SK-N-SH treated with all-trans-retinoic acid at 6 μM for 48 hours (cell line): ENCODE measurements around the gene BCL7B.

ENCODE experiments used
- ATAC-seq: fragments of 200-7000 bp; cut with Tn5 transposase; 3 replicates; pipeline ENCODE4 v1.9.1; 2020; ENCODE audit warnings: mild to moderate bottlenecking, moderate library complexity
- ARNTL ChIP-seq: fragments of 450-650 bp; formaldehyde crosslinking; IDR thresholded peaks from 2 replicates; pipeline ENCODE4 v1.5.0; 2020; ENCODE audit warnings: low read depth, mild to moderate bottlenecking, moderate library complexity, borderline replicate concordance
- BACH2 ChIP-seq: fragments of 250-450 bp; sonication (Bioruptor Pico); IDR thresholded peaks from 2 replicates; pipeline ENCODE4 v1.9.0; 2021; ENCODE audit warnings: mild to moderate bottlenecking, borderline replicate concordance
- CSDC2 ChIP-seq: fragments of 250-450 bp; sonication (Bioruptor Pico); IDR thresholded peaks from 2 replicates; pipeline ENCODE4 v1.5.0; 2020; ENCODE audit warnings: mild to moderate bottlenecking, moderate library complexity
- ESRRG ChIP-seq: fragments of 250-450 bp; sonication (Bioruptor Pico); IDR thresholded peaks from 2 replicates; pipeline ENCODE4 v1.6.1; 2021; ENCODE audit warnings: mild to moderate bottlenecking
- GLIS3 ChIP-seq: fragments of 250-450 bp; sonication (Bioruptor Pico); IDR thresholded peaks from 2 replicates; pipeline ENCODE4 v1.5.0; 2020; ENCODE audit warnings: mild to moderate bottlenecking, moderate library complexity
- ISL1 ChIP-seq: fragments of 250-450 bp; sonication (Bioruptor Pico); IDR thresholded peaks from 2 replicates; pipeline ENCODE4 v2.1.2; 2022; ENCODE audit warnings: mild to moderate bottlenecking, moderate library complexity
- OSR1 ChIP-seq: fragments of 250-450 bp; sonication (Bioruptor Pico); IDR thresholded peaks from 2 replicates; pipeline ENCODE4 v1.8.0; 2022; ENCODE audit warnings: moderate library complexity, mild to moderate bottlenecking, inconsistent platforms
- PPARA ChIP-seq: fragments of 250-450 bp; sonication (Bioruptor Pico); IDR thresholded peaks from 2 replicates; pipeline ENCODE4 v1.5.0; 2020; ENCODE audit warnings: mild to moderate bottlenecking, borderline replicate concordance
- RARB ChIP-seq: fragments of 250-450 bp; sonication (Bioruptor Pico); IDR thresholded peaks from 2 replicates; pipeline ENCODE4 v1.8.0; 2021; ENCODE audit warnings: mild to moderate bottlenecking, moderate library complexity
- SNAI2 ChIP-seq: fragments of 250-450 bp; sonication (Bioruptor Pico); IDR thresholded peaks from 2 replicates; pipeline ENCODE4 v1.5.0; 2020; ENCODE audit warnings: mild to moderate bottlenecking, moderate library complexity
- TCF4 ChIP-seq: fragments of 250-450 bp; sonication (Bioruptor Pico); IDR thresholded peaks from 2 replicates; pipeline ENCODE4 v1.8.0; 2021; ENCODE audit warnings: mild to moderate bottlenecking, moderate library complexity, borderline replicate concordance
- TOX ChIP-seq: fragments of 250-450 bp; sonication (Bioruptor Pico); IDR thresholded peaks from 2 replicates; pipeline ENCODE4 v1.8.0; 2021; ENCODE audit warnings: mild to moderate bottlenecking, moderate library complexity, borderline replicate concordance
- TSHZ2 ChIP-seq: fragments of 250-450 bp; sonication (Bioruptor Pico); IDR thresholded peaks from 2 replicates; pipeline ENCODE4 v1.5.0; 2020; ENCODE audit warnings: mild to moderate bottlenecking, moderate library complexity
- ZC3H10 ChIP-seq: fragments of 250-450 bp; sonication (Bioruptor Pico); IDR thresholded peaks from 2 replicates; pipeline ENCODE4 v1.5.1; 2021; ENCODE audit warnings: mild to moderate bottlenecking, moderate library complexity
- ZFP3 ChIP-seq: fragments of 250-450 bp; sonication (Bioruptor Pico); IDR thresholded peaks from 2 replicates; pipeline ENCODE4 v1.5.0; 2020; ENCODE audit warnings: mild to moderate bottlenecking, moderate library complexity
- ZFP30 ChIP-seq: fragments of 450-650 bp; formaldehyde crosslinking; IDR thresholded peaks from 2 replicates; pipeline ENCODE4 v1.5.0; 2022; ENCODE audit warnings: mild to moderate bottlenecking, moderate library complexity
- ZNF565 ChIP-seq: fragments of 450-650 bp; formaldehyde crosslinking; conservative IDR thresholded peaks from 2 replicates; pipeline ENCODE4 v1.5.0; 2020; ENCODE audit warnings: low read depth, mild to moderate bottlenecking, moderate library complexity
- ZNF70 ChIP-seq: fragments of 450-650 bp; formaldehyde crosslinking; IDR thresholded peaks from 2 replicates; pipeline ENCODE4 v1.5.0; 2020; ENCODE audit warnings: mild to moderate bottlenecking, moderate library complexity
- ZNF8 ChIP-seq: fragments of 450-650 bp; formaldehyde crosslinking; IDR thresholded peaks from 2 replicates; pipeline ENCODE4 v1.5.0; 2020; ENCODE audit warnings: mild to moderate bottlenecking, moderate library complexity
- TF ChIP-seq, protein P1 (sequence below): fragments of 250-450 bp; sonication (Bioruptor Pico); IDR thresholded peaks from 2 replicates; pipeline ENCODE4 v1.5.1; 2021; ENCODE audit warnings: mild to moderate bottlenecking, moderate library complexity
- TF ChIP-seq, protein P2 (sequence below): fragments of 250-450 bp; sonication (Bioruptor Pico); IDR thresholded peaks from 2 replicates; pipeline ENCODE4 v1.8.0; 2020; ENCODE audit warnings: mild to moderate bottlenecking, moderate library complexity, borderline replicate concordance
- TF ChIP-seq, protein P3 (sequence below): fragments of 250-450 bp; sonication (Bioruptor Pico); IDR thresholded peaks from 2 replicates; pipeline ENCODE4 v1.8.0; 2021; ENCODE audit warnings: low read depth, mild to moderate bottlenecking, moderate library complexity, borderline replicate concordance
- TF ChIP-seq, protein P4 (sequence below): fragments of 250-450 bp; sonication (Bioruptor Pico); IDR thresholded peaks from 2 replicates; pipeline ENCODE4 v1.5.1; 2020; ENCODE audit warnings: low read depth, mild to moderate bottlenecking, moderate library complexity

Gene BCL7B

DNA sequence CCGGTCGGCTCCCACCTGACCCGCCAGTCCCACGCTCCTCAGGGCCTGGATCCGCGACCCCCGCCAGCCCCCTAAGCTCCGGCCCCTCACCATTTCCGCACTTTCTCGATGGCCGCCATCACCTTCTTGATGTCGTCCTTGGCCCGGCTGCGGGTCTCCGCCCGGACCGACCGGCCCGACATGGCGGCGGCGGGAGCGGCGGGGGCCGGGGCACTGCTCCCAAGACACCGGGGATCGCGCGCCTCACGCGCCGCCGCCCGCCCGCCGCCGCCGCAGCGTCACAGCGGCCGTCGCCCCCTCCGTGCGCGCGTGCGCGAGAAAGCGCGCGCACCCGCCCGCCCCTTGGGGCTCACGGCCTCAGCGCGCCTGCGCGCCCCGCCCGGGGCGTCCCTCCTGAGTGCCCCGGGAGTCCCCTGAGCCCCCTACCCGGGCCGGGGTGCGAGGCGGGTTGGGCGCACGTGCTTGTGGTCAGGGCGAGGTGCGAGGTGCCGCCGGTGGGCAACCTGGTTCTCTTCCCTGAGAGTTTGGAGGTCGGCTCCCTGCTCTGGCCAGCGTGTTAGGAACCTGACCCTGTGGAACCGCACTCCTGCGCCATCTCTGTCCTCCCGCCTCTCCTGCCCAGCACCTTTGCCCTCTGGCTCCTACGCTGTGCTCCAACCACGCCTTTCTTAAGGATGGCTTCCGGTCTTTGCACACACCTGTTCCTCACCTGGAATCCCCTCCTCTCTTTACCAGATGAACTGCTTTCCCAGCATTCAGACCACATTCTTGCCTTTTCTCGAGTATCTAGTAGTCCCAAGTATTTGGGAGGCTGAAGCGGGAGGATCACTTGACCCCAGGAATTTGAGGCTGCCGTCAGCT lies at the start of gene BCL7B:
Gene BCL7B (minus strand): TSS at position 294 of the 861 bp plus-strand sequence. CDS start 112 bp downstream, at position 182.
- TF ChIP-seq OSR1 (CRISPR knock-in tag) = no peak
- no peak for TF ChIP-seq TCF4 (CRISPR knock-in tag)
- no peak for TF ChIP-seq TOX (CRISPR knock-in tag)
- TF ChIP-seq, protein P1, sequence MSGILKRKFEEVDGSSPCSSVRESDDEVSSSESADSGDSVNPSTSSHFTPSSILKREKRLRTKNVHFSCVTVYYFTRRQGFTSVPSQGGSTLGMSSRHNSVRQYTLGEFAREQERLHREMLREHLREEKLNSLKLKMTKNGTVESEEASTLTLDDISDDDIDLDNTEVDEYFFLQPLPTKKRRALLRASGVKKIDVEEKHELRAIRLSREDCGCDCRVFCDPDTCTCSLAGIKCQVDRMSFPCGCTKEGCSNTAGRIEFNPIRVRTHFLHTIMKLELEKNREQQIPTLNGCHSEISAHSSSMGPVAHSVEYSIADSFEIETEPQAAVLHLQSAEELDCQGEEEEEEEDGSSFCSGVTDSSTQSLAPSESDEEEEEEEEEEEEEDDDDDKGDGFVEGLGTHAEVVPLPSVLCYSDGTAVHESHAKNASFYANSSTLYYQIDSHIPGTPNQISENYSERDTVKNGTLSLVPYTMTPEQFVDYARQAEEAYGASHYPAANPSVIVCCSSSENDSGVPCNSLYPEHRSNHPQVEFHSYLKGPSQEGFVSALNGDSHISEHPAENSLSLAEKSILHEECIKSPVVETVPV (CRISPR knock-in tag) = no peak
- TF ChIP-seq, protein P2, sequence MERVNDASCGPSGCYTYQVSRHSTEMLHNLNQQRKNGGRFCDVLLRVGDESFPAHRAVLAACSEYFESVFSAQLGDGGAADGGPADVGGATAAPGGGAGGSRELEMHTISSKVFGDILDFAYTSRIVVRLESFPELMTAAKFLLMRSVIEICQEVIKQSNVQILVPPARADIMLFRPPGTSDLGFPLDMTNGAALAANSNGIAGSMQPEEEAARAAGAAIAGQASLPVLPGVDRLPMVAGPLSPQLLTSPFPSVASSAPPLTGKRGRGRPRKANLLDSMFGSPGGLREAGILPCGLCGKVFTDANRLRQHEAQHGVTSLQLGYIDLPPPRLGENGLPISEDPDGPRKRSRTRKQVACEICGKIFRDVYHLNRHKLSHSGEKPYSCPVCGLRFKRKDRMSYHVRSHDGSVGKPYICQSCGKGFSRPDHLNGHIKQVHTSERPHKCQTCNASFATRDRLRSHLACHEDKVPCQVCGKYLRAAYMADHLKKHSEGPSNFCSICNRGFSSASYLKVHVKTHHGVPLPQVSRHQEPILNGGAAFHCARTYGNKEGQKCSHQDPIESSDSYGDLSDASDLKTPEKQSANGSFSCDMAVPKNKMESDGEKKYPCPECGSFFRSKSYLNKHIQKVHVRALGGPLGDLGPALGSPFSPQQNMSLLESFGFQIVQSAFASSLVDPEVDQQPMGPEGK (CRISPR knock-in tag) = peak; percentile 16; the same call in 1 of the 2 replicates
- 0 out of 2 replicates have a peak, but pooled peaks have one; percentile 17 for TF ChIP-seq GLIS3 (CRISPR knock-in tag)
- no peak for TF ChIP-seq ESRRG (CRISPR knock-in tag)
- no peak for TF ChIP-seq RARB
- no peak; the same call in none of the 2 replicates for TF ChIP-seq TSHZ2 (CRISPR knock-in tag)
- TF ChIP-seq, protein P3, sequence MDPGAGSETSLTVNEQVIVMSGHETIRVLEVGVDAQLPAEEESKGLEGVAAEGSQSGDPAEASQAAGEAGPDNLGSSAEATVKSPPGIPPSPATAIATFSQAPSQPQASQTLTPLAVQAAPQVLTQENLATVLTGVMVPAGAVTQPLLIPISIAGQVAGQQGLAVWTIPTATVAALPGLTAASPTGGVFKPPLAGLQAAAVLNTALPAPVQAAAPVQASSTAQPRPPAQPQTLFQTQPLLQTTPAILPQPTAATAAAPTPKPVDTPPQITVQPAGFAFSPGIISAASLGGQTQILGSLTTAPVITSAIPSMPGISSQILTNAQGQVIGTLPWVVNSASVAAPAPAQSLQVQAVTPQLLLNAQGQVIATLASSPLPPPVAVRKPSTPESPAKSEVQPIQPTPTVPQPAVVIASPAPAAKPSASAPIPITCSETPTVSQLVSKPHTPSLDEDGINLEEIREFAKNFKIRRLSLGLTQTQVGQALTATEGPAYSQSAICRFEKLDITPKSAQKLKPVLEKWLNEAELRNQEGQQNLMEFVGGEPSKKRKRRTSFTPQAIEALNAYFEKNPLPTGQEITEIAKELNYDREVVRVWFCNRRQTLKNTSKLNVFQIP (CRISPR knock-in tag) = no peak
- no peak for TF ChIP-seq ARNTL (CRISPR knock-in tag)
- TF ChIP-seq ZFP30 (CRISPR knock-in tag) = no peak
- TF ChIP-seq ZNF8 (CRISPR knock-in tag) = no peak
- peak; percentile 98 for TF ChIP-seq ZFP3 (CRISPR knock-in tag)
- peak; percentile 30; the same call in 1 of the 2 replicates for TF ChIP-seq ZC3H10 (CRISPR knock-in tag)
- TF ChIP-seq, protein P4, sequence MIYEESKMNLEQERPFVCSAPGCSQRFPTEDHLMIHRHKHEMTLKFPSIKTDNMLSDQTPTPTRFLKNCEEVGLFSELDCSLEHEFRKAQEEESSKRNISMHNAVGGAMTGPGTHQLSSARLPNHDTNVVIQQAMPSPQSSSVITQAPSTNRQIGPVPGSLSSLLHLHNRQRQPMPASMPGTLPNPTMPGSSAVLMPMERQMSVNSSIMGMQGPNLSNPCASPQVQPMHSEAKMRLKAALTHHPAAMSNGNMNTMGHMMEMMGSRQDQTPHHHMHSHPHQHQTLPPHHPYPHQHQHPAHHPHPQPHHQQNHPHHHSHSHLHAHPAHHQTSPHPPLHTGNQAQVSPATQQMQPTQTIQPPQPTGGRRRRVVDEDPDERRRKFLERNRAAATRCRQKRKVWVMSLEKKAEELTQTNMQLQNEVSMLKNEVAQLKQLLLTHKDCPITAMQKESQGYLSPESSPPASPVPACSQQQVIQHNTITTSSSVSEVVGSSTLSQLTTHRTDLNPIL = no peak
- TF ChIP-seq PPARA (CRISPR knock-in tag) = no peak
- TF ChIP-seq CSDC2 (CRISPR knock-in tag) = no peak
- TF ChIP-seq ZNF70 (CRISPR knock-in tag) = no peak
- no peak for TF ChIP-seq ZNF565 (CRISPR knock-in tag)
- TF ChIP-seq BACH2 (CRISPR knock-in tag) = no peak
- no peak for TF ChIP-seq ISL1 (CRISPR knock-in tag)
- TF ChIP-seq SNAI2 (CRISPR knock-in tag) = peak; percentile 72; the same call in 1 of the 2 replicates
- peak; percentile 33 for ATAC-seq
